GM19193 (cell line): ENCODE data around the gene CYCS.

Experiments used
- POLR2A ChIP-seq: IDR thresholded peaks from 4 replicates; pipeline ENCODE4 v1.6.1; 2011; ENCODE audit not compliant: insufficient read depth, insufficient read length; ENCODE audit errors: extremely low read depth

Gene CYCS

GRCh38 chr7:25125137-25125946 lies at the start of gene CYCS:
CYCS (minus strand) TSS chr7:25125260; CDS start chr7:25124119, 1,141 bp downstream.
- peak; percentile 100 for TF ChIP-seq POLR2A

GRCh38 chr7:25173184-25173583 lies 48.1 kb upstream of the CYCS start:
- TF ChIP-seq POLR2A = no peak

- TF ChIP-seq POLR2A = no peak
These were observed 46.5 kb upstream of the CYCS start for GRCh38 chr7:25171516-25171915.

GRCh38 chr7:25171071-25171470 lies 46.0 kb upstream of the CYCS start:
- no peak for TF ChIP-seq POLR2A

GRCh38 chr7:25169683-25170082 lies 44.6 kb upstream of the CYCS start:
- TF ChIP-seq POLR2A = no peak

- TF ChIP-seq POLR2A = no peak
These were observed 43.1 kb upstream of the CYCS start for GRCh38 chr7:25168145-25168544.

GRCh38 chr7:25167262-25167843 lies 42.3 kb upstream of the CYCS start:
- no peak for TF ChIP-seq POLR2A

GRCh38 chr7:25158966-25159365 lies 33.9 kb upstream of the CYCS start:
- TF ChIP-seq POLR2A = no peak

GRCh38 chr7:25151773-25152172 lies 26.7 kb upstream of the CYCS start:
- no peak for TF ChIP-seq POLR2A

- no peak for TF ChIP-seq POLR2A
These were observed 24.8 kb upstream of the CYCS start for GRCh38 chr7:25149836-25150235.

GRCh38 chr7:25148772-25149575 lies 23.9 kb upstream of the CYCS start:
- TF ChIP-seq POLR2A = no peak

- no peak for TF ChIP-seq POLR2A
These were observed 18.7 kb upstream of the CYCS start for GRCh38 chr7:25143763-25144162.

GRCh38 chr7:25139536-25139935 lies 14.5 kb upstream of the CYCS start:
- no peak for TF ChIP-seq POLR2A

GRCh38 chr7:25134358-25135010 lies 9.4 kb upstream of the CYCS start:
- TF ChIP-seq POLR2A = no peak

- no peak for TF ChIP-seq POLR2A
These were observed 7.4 kb upstream of the CYCS start for GRCh38 chr7:25132430-25132829.
